GM19328 (cell line): ENCODE results near the gene CFAP300.

ENCODE experiments used
- ATAC-seq: cut with Tn5 transposase; IDR thresholded peaks from one replicate; pipeline ENCODE4 v1.9.1; 2021; ENCODE audit warnings: mild to moderate bottlenecking, moderate library complexity; ENCODE audit not compliant: unreplicated experiment

Gene CFAP300

DNA sequence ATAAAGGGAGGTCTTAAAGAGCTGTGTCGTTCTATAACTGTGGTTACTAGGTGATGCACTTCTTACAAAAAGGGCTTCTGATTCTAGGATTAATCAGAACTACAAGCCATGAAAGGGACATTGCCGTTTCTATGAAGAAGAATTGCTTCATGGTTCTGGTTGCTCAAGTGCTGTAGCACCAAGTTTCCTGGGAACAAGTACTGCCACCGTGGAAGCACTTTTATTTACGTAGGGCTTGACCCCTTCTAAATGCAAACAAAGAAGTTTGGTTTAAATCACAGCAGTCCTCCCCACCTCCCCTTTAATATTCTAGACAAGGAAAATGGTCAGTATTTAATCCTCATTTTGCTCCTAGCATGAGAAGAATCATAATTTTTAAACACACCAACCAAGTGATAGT lies 72.8 kb downstream of the CFAP300 start:
- no peak for ATAC-seq

DNA sequence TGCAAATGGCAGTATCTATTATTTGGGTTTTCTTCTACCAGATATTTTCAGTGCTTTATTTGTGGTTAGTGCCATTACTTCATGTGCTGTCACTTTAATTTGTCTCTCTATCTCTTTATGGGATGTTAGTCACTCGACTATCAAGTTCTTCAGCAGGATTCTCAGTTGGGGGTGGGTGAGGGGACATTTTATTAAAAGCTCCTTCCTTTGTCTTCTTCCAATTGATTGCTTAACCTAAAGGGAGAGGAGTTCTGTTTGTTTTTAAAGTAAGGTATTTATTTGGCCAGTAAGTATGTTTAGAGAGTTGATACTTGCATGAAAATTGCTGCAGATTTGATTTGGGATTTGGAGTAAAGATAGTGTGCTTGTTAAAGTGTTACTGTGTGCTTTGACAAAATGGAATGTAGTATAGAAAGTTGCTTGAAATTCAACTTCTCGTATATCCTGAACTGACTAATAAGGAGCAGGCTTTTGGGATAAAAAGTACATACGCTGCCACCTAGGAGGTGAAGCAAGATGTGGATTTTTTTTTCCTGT lies 73.3 kb downstream of the CFAP300 start:
- no peak for ATAC-seq

DNA sequence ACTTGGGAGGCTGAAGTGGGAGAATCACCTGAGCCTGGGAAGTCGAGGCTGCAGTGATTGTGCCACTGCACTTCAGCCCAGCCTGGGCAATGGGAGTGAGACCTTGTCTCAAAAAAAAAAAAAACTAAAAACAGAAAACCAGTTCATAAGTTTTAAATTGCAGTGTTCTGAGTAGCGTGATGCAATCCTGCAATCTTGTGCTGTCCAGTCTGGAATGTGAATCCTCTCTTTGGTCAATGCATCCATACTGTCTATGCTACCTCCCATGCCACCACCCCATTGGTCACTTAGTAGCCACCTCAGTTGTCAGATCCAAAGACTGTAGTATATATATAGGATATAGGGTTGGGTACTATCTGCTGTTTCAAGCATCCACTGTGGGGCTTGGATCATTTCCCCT lies 74.1 kb downstream of the CFAP300 start:
- no peak for ATAC-seq
